LNCaP clone FGC (cell line): Measurements from ENCODE around the gene SLC44A2.

Experiments
- DNase-seq: peaks from one replicate; pipeline ENCODE4 v3.0.0-alpha.2; 2011; ENCODE audit warnings: low read depth
- H3K4me3 ChIP-seq: 2 replicates; pipeline ENCODE4 v1.5.1; 2011; ENCODE audit warnings: mild to moderate bottlenecking, low read depth, low read length, control low read depth
- TF ChIP-seq, protein P1 (sequence below): IDR thresholded peaks from 2 replicates; pipeline ENCODE4 v1.5.1; 2012; ENCODE audit warnings: mild to moderate bottlenecking; ENCODE audit not compliant: control insufficient read depth, insufficient read depth; ENCODE audit errors: extremely low read depth

SLC44A2 gene

DNA sequence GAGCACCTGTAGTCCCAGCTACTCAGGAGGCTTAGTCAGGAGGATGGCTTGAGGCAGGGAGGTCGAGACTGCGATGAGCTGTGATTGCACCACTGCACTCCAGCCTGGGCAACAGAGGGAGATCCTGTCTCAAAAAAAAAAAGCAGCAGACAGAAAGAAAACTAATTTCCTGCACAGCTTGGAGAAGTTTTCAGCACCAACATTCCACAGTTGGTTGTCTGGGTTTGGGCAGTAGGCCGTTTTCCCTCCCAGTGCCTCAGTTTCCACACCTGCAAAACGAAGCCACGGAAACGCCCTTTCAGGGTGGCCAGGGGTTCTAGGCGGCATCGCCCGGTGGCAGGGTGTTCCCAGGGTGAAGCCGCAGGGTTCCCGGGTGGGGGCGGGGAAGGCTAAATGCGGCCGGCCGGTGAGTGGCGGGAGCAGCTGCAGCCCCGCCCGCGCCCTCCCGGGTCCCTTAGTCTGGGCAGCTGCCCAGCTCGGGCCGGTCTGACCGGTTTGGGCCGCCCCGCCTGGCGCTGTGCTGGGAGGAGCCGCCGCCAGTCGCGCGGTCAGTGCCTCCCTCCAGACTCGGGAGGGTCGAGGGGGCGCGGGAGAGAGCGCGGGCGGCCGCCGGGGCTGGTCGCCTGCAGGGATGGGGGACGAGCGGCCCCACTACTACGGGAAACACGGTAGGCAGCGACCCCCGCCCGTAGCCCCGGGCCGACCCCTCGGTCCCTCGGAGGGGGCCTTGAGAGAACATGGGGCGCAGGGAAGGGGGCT lies at the start of gene SLC44A2:
Gene SLC44A2 (plus strand): TSS at position 551 of the 759 bp plus-strand sequence. CDS start 81 bp downstream, at position 632.
- TF ChIP-seq, protein P1, sequence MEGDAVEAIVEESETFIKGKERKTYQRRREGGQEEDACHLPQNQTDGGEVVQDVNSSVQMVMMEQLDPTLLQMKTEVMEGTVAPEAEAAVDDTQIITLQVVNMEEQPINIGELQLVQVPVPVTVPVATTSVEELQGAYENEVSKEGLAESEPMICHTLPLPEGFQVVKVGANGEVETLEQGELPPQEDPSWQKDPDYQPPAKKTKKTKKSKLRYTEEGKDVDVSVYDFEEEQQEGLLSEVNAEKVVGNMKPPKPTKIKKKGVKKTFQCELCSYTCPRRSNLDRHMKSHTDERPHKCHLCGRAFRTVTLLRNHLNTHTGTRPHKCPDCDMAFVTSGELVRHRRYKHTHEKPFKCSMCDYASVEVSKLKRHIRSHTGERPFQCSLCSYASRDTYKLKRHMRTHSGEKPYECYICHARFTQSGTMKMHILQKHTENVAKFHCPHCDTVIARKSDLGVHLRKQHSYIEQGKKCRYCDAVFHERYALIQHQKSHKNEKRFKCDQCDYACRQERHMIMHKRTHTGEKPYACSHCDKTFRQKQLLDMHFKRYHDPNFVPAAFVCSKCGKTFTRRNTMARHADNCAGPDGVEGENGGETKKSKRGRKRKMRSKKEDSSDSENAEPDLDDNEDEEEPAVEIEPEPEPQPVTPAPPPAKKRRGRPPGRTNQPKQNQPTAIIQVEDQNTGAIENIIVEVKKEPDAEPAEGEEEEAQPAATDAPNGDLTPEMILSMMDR = no peak
- peak within 1 kb of the TSS; percentile 91 for H3K4me3 ChIP-seq
- DNase-seq = peak; percentile 28

DNA sequence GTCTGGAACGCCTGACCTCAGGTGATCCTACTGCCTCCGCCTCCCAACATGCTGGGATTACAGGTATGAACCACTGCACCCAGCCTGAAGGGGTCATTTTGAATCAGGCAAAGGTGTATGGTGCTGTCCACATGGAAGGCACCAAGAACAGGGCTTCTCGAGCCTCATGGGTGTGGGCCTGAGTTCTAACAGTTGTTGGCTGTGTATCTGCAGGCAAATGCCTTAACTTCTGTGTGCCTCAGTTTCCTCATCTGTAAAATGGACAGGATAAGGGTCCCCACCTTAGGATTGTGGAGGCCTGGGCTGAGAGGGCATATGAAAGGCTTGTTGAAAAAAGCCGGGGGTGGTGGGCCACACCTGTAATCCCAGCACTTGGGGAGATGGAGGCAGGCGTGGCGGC lies 47.4 kb upstream of the SLC44A2 start:
- no peak overlapping the region for H3K4me3 ChIP-seq
- no peak for DNase-seq
- TF ChIP-seq, protein P1 = no peak

DNA sequence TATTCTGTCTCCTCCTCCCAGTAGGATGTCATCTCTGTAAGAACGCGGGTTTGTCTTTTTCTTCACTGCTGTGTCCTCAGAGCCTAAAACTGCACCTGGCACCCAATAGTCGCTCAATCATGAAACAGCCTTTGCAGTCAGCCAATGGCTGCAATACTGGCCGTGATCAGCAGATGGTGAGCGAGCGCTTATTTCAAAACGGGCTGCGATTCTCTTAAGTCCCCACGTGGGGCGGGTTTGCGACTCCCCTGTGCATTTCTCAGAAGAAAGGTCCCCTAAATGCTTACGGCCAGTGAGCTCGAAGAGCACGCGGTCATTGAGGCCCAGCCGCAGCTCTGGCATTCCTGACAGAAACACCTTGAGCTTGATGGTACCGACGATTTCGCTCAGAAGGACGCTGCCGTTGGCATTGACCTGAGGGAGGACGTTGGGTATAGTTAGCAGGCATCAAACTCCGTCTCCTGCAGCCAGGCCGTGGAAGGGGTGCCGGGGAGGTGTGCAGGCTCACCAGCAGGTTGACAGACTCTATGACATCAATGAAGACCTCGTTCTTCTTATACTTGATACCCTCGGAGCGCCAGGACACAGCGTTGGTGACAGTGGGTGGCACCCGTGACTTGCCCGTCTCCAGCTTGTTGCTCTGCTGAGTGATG lies 44.2 kb upstream of the SLC44A2 start:
- DNase-seq = peak; percentile 63
- no peak overlapping the region for H3K4me3 ChIP-seq
- TF ChIP-seq, protein P1 = peak; percentile 99

DNA sequence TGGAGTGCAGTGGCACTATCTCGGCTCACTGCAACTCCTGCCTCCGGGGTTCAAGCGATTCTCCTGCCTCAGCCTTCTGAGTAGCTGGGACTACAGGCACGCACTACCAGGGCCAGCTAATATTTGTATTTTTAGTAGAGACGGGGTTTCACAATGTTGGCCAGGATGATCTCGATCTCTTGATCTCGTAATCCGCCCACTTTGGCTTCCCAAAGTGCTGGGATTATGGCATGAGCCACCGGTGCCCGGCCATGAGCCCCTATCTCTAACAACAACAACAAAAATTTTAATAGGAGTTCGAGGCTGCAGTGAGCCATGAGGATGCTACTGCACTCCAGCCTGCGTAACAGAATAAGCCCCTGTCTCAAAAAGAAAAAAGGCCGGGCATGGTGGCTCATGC lies 43.3 kb upstream of the SLC44A2 start:
- no peak overlapping the region for H3K4me3 ChIP-seq
- DNase-seq = no peak
- TF ChIP-seq, protein P1 = no peak

DNA sequence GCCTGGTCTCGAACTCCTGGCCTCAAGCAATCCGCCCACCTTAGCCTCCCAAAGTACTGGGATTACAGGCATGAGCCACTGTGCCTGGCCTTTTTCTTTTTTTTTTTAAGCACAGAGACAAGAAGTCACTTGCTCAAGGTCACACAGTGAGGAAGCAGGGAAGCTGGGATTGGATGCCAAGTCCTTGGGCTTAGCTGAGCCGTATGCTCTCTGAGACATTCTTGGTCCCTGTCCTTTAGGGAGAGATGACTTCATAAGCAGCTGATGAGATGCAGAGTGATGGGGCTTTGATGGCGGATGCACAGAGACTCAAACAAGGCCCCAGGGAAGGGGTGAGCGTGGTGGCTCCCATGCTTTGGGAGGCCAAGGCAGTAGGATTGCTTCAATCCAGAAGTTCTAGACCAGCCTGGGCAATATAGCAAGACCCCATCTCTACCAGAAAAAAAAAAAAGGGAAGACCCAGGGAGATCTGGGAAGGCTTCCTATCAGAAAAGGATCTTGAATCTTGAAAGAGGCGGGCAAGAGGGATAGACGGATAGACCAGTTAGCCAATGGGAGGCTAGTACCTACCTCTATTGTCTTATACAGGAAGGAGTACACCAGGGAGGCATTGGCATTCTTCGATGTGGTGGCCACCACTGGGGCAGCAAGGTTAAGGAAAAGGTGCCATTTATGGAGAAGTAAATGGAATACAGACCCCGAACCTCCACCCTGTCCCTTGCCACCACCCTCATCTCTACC lies 42.1 kb upstream of the SLC44A2 start:
- TF ChIP-seq, protein P1 = no peak
- H3K4me3 ChIP-seq = no peak overlapping the region
- no peak for DNase-seq

DNA sequence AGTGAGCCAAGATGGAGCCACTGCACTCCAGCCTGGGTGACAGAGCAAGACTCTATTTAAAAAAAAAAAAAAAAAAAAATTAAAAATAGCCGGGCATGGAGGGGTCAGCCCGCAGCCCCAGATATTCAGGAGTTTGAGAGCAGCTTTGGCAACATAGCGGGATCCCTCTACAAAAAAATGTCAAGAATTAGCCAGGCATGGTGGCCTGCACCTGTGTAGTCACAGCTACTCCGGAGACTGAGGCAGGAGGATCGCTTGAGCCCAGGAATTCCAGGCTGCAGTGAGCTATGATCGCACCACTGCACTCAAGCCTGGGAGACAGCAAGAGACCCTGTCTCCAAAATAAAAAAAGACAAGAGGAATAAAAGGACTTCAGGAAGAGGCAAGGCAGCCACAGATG lies 39.0 kb upstream of the SLC44A2 start:
- peak overlapping the region; percentile 97 for H3K4me3 ChIP-seq
- TF ChIP-seq, protein P1 = no peak
- no peak for DNase-seq
